Chondrocyte (in vitro differentiated cells): Measurements from ENCODE around the gene CERK. TPM values are rescaled to one million over a fixed set of nuclear protein-coding genes. Genes with fewer than 3 reads are reported as not detected.

Experiments
- DNase-seq: peaks from one replicate; pipeline ENCODE4 v3.0.0; 2021; ENCODE audit warnings: mixed read lengths, low spot score
- H3K27ac Mint-ChIP-seq: one replicate; pipeline ENCODE4 v1.8.0; 2021; ENCODE audit warnings: mild to moderate bottlenecking, moderate library complexity, mixed read lengths; ENCODE audit not compliant: unreplicated experiment
- H3K27me3 Mint-ChIP-seq: 2 replicates; pipeline ENCODE4 v1.8.0; 2021; ENCODE audit warnings: low read depth, mixed read lengths
- H3K36me3 Mint-ChIP-seq: 2 replicates; pipeline ENCODE4 v1.8.0; 2021; ENCODE audit warnings: low read depth, mixed read lengths
- H3K4me1 Mint-ChIP-seq: 2 replicates; pipeline ENCODE4 v1.8.0; 2021; ENCODE audit warnings: low read depth, mild to moderate bottlenecking, mixed read lengths
- H3K4me3 Mint-ChIP-seq: one replicate; pipeline ENCODE4 v1.8.0; 2021; ENCODE audit warnings: mild to moderate bottlenecking, moderate library complexity, mixed read lengths; ENCODE audit not compliant: unreplicated experiment
- H3K9me3 Mint-ChIP-seq: 2 replicates; pipeline ENCODE4 v1.8.0; 2021; ENCODE audit warnings: low read depth, mixed read lengths
- total RNA-seq: library from RNA; stranded (reverse); gene quantifications from 3 replicates; pipeline ENCODE4 v1.2.1, GENCODE V29; 2021
- TF ChIP-seq, protein P1 (sequence below): fragments of 200-600 bp; sonication (generic); IDR thresholded peaks from 2 replicates; pipeline ENCODE4 v1.5.0; 2021; ENCODE audit warnings: antibody characterized with exemption, mild to moderate bottlenecking, moderate library complexity

The CERK gene
- total RNA-seq, 1 donor from 2014 or later = 28.8 TPM

- TF ChIP-seq, protein P1, sequence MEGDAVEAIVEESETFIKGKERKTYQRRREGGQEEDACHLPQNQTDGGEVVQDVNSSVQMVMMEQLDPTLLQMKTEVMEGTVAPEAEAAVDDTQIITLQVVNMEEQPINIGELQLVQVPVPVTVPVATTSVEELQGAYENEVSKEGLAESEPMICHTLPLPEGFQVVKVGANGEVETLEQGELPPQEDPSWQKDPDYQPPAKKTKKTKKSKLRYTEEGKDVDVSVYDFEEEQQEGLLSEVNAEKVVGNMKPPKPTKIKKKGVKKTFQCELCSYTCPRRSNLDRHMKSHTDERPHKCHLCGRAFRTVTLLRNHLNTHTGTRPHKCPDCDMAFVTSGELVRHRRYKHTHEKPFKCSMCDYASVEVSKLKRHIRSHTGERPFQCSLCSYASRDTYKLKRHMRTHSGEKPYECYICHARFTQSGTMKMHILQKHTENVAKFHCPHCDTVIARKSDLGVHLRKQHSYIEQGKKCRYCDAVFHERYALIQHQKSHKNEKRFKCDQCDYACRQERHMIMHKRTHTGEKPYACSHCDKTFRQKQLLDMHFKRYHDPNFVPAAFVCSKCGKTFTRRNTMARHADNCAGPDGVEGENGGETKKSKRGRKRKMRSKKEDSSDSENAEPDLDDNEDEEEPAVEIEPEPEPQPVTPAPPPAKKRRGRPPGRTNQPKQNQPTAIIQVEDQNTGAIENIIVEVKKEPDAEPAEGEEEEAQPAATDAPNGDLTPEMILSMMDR = no peak
Measured at GRCh38 chr22:46655861-46656608, 82.0 kb downstream of the CERK start.

DNA sequence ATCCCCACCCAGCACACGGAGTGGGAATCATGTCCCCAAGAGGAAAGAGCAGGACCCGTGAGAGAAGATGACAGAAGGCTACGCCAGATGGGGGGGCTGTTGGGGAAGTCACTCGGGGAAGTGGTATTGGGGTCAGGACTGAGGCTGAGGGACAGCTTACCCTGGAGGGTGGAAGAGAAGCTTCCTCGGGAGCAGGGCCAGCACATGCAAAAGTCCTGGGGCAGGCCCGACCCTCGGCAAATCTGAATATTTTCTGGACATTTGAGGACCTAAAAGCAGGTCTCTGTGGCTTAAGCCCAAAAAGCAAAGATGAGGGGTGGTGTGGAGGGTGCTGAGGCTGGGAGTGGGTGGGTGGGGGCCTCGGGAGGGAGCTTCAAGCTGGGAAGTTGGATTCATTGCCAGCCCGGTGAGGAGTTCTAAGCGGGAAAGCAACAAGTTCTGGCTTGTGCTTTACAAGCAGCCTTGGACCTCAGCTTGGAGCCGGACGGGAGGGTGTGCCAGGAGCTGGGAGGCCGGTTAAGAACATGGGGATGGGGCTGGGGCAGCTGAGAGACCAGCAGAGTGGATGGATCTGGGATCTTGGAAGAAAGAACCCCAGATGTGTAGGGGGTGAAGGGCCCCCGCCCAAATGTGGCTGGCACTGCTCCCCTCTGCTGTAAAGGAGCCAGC lies 83.0 kb downstream of the CERK start:
- TF ChIP-seq, protein P1 = no peak
- Mint-ChIP-seq H3K27ac (no peak overlapping the region), H3K9me3 (no peaks in the 10 kb centered on the region), H3K4me1 (peaks cover 16% of the 10 kb centered on the region), H3K27me3 (no peaks in the 10 kb centered on the region), H3K4me3 (no peak overlapping the region), H3K36me3 (peaks cover 2% of the 10 kb centered on the region)
- DNase-seq = no peak

More at GRCh38 chr22:46655861-46656608, 82.0 kb downstream of the CERK start:
- H3K4me1 Mint-ChIP-seq = peaks cover 14% of the 10 kb centered on the region
- no peaks in the 10 kb centered on the region for H3K9me3 Mint-ChIP-seq
- H3K36me3 Mint-ChIP-seq = peaks cover 2% of the 10 kb centered on the region
- DNase-seq = no peak
- H3K27me3 Mint-ChIP-seq = no peaks in the 10 kb centered on the region
- no peak overlapping the region for H3K4me3 Mint-ChIP-seq
- H3K27ac Mint-ChIP-seq = no peak overlapping the region

DNA sequence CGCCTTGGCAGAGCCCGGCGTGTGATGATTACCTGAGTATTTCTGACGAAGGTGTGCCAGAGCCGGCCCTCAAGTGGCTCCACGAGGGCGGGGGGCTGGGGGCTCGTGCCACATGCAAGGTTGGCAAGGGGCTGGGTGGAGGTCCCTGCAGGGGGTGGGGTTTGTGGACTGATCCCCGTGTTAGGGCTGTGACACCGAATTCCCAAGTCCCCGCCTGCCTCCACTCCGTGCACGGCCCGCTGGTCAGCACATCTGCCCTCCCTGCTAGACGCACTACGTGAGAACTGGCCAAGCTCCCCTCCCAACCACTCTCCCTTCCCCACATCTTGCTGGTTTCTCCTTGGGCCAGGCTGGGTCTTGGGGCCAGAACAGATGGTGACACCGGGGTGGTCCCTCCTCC lies 83.6 kb downstream of the CERK start:
- peaks cover 2% of the 10 kb centered on the region for H3K36me3 Mint-ChIP-seq
- no peaks in the 10 kb centered on the region for H3K27me3 Mint-ChIP-seq
- peaks cover 23% of the 10 kb centered on the region for H3K4me1 Mint-ChIP-seq
- no peak overlapping the region for H3K4me3 Mint-ChIP-seq
- DNase-seq = no peak
- H3K27ac Mint-ChIP-seq = no peak overlapping the region
- H3K9me3 Mint-ChIP-seq = no peaks in the 10 kb centered on the region
- TF ChIP-seq, protein P1 = no peak

GRCh38 chr22:46653596-46653995 lies 84.5 kb downstream of the CERK start:
- H3K27ac Mint-ChIP-seq = no peak overlapping the region

DNA sequence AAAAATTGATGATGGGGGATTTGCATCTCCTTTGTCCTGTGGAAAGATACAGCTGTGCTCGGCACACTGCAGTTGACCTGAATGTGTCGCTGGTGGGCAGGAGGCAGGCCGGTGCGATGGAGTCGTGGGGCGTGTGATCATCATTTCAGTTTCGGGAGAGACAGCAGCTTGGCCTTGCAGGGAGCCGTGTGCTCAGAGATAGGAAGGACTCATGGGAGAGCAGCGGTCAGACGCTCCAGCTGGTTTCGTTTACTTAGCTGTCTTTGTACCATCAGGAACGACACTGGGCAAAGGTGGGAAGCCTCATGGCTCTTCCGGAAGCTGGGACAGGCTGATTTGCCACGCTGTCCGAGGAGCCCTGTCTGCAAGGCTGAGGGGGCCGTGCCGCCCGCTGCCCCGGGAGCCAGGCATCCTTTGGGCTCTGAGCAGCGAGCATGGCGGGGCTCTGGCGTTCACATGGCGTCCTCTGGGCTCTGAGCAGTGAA lies 85.2 kb downstream of the CERK start:
- Mint-ChIP-seq H3K27me3 (no peaks in the 10 kb centered on the region), H3K4me1 (peaks cover 24% of the 10 kb centered on the region), H3K9me3 (no peaks in the 10 kb centered on the region), H3K4me3 (peak overlapping the region; percentile 23), H3K36me3 (no peaks in the 10 kb centered on the region), H3K27ac (peak overlapping the region; percentile 42)
- TF ChIP-seq, protein P1 = peak; percentile 37
- no peak for DNase-seq

More at GRCh38 chr22:46653596-46653995, 84.5 kb downstream of the CERK start:
- Mint-ChIP-seq H3K36me3 (no peaks in the 10 kb centered on the region), H3K27me3 (no peaks in the 10 kb centered on the region), H3K4me1 (peaks cover 24% of the 10 kb centered on the region), H3K4me3 (no peak overlapping the region), H3K9me3 (no peaks in the 10 kb centered on the region)
- DNase-seq = no peak
- TF ChIP-seq, protein P1 = no peak
